Keratinocyte (primary cell): ENCODE results near the gene LGALS4. TPM values are rescaled to one million over a fixed set of nuclear protein-coding genes. Genes with fewer than 3 reads are reported as not detected.
A peak's percentile ranks its signal among the peaks of the same experiment; 100 is the strongest.

Experiments used
- DNase-seq: peaks from one replicate; pipeline ENCODE4 v3.0.0-alpha.2; 2011; ENCODE audit warnings: low read depth, missing footprints, low spot score
- FAIRE-seq: peaks from 2 replicates; lab custom pipeline; 2011; peaks lifted over from hg19 to GRCh38; lab: Jason Lieb, UNC
- H2AFZ ChIP-seq: 2 replicates; pipeline ENCODE4 v1.6.0; 2012; ENCODE audit warnings: low read length, control low read depth, inconsistent platforms; ENCODE audit not compliant: control insufficient read depth
- H3K27ac ChIP-seq: 2 replicates; pipeline ENCODE4 v1.5.1; 2011; ENCODE audit warnings: low read length; ENCODE audit not compliant: control insufficient read depth, insufficient read depth
- H3K27me3 ChIP-seq: 3 replicates; pipeline ENCODE4 v1.6.0; 2011; ENCODE audit warnings: low read length; ENCODE audit not compliant: control insufficient read depth, insufficient read depth; ENCODE audit errors: extremely low read depth
- H3K36me3 ChIP-seq, 2 experiments: 2 replicates in 1 of 2; 3 replicates in 1 of 2; pipeline ENCODE4 v1.5.1; 2011; ENCODE audit warnings: low read length in 2 of 2, mild to moderate bottlenecking in 1 of 2; ENCODE audit not compliant: control insufficient read depth in 2 of 2, insufficient read depth in 2 of 2; ENCODE audit errors: extremely low read depth in 1 of 2
- H3K4me1 ChIP-seq: 3 replicates; pipeline ENCODE4 v1.5.1; 2011; ENCODE audit warnings: low read length; ENCODE audit not compliant: control insufficient read depth, insufficient read depth; ENCODE audit errors: extremely low read depth
- H3K4me2 ChIP-seq: 3 replicates; pipeline ENCODE4 v1.6.0; 2011; ENCODE audit warnings: low read depth, low read length; ENCODE audit not compliant: control insufficient read depth, insufficient read depth; ENCODE audit errors: extremely low read depth
- H3K4me3 ChIP-seq, 3 experiments: fragments of 200-600 bp in 1 of 3; sonication (generic) in 1 of 3; 2 replicates in 2 of 3; 3 replicates in 1 of 3; pipeline ENCODE4 v1.5.1; 2011 to 2016; ENCODE audit warnings: low read length in 3 of 3, mild to moderate bottlenecking in 3 of 3, control low read depth in 2 of 3, inconsistent platforms in 1 of 3, low read depth in 1 of 3, mixed read lengths in 1 of 3, mixed run types in 1 of 3, moderate library complexity in 1 of 3; ENCODE audit not compliant: control insufficient read depth in 2 of 3, insufficient read depth in 2 of 3; ENCODE audit errors: extremely low read depth in 1 of 3
- H3K79me2 ChIP-seq: 2 replicates; pipeline ENCODE4 v1.6.0; 2012; ENCODE audit warnings: low read length; ENCODE audit not compliant: control insufficient read depth, insufficient read depth
- H3K9ac ChIP-seq: 3 replicates; pipeline ENCODE4 v1.6.0; 2011; ENCODE audit warnings: low read length; ENCODE audit not compliant: control insufficient read depth, insufficient read depth; ENCODE audit errors: extremely low read depth
- H3K9me1 ChIP-seq: 3 replicates; pipeline ENCODE4 v1.6.0; 2011; ENCODE audit warnings: low read length; ENCODE audit not compliant: control insufficient read depth, insufficient read depth; ENCODE audit errors: extremely low read depth
- H3K9me3 ChIP-seq: 2 replicates; pipeline ENCODE4 v1.5.1; 2012; ENCODE audit warnings: low read depth, low read length; ENCODE audit not compliant: control insufficient read depth
- H4K20me1 ChIP-seq: 3 replicates; pipeline ENCODE4 v1.6.0; 2011; ENCODE audit warnings: low read length; ENCODE audit not compliant: control insufficient read depth, insufficient read depth; ENCODE audit errors: extremely low read depth
- CTCF ChIP-seq, 3 experiments: IDR thresholded peaks in 1 of 3; conservative IDR thresholded peaks in 1 of 3; optimal IDR thresholded peaks in 1 of 3; 2 replicates in 2 of 3; 3 replicates in 1 of 3; pipeline versions ENCODE3 to v1.5.1; 2011; ENCODE audit warnings: low read length in 3 of 3, mild to moderate bottlenecking in 3 of 3, moderate library complexity in 2 of 3, control low read depth in 1 of 3, inconsistent platforms in 1 of 3; ENCODE audit not compliant: insufficient read depth in 2 of 3; ENCODE audit errors: extremely low read depth in 1 of 3
- EZH2 ChIP-seq: IDR thresholded peaks from one replicate; pipeline ENCODE4 v1.6.1; 2012; ENCODE audit warnings: inconsistent platforms, mild to moderate bottlenecking, low read length, moderate library complexity
- dilution Hi-C: fragments of 300-500 bp; cut with MboI; formaldehyde crosslinking; loops from one replicate; pipeline ENCODE4 v1.7.0; 2020; ENCODE audit warnings: low sequenced_read_pairs; ENCODE audit not compliant: extremely low pct_ligation_motif_present
- polyA plus RNA-seq, 5 experiments: library from polyadenylated mRNA; depleted of rRNA in 3 of 5; stranded (reverse) in 3 of 5; stranded (forward) in 1 of 5; unstranded in 1 of 5; fragments of >200 nt; gene quantifications; 1 replicate in 1 of 5; 2 replicates in 3 of 5; 3 replicates in 1 of 5; pipeline versions ENCODE4 v1.2.1 to v1.2.3, GENCODE V29; 2011 to 2012; ENCODE audit warnings: missing spikeins in 2 of 5, low read depth in 1 of 5, low replicate concordance in 1 of 5

The LGALS4 gene
- polyA plus RNA-seq, 1 donor (not counting 4 experiments of a cell fraction or from before 2014, with no cell fraction given) = 0.13 TPM

GRCh38 chr19:38833092-38833425 lies 20.3 kb upstream of the LGALS4 start:
- Histone ChIP-seq H3K9ac (no peak overlapping the region), H3K4me3 (no peak overlapping the region), H3K9me1 (peaks cover 5% of the 10 kb centered on the region), H4K20me1 (peaks cover 6% of the 10 kb centered on the region), H3K9me3 (no peaks in the 10 kb centered on the region), H3K27me3 (no peaks in the 10 kb centered on the region), H2AFZ (no peak overlapping the region), H3K4me2 (no peak overlapping the region), H3K27ac (no peak overlapping the region), H3K79me2 (no peaks in the 10 kb centered on the region), H3K36me3 (peaks cover 11 to 13% of the 10 kb centered on the region in 2 experiments), H3K4me1 (peaks cover 41% of the 10 kb centered on the region)
- FAIRE-seq (no peak), DNase-seq (no peak)
- TF ChIP-seq CTCF (optimal IDR thresholded peaks at IDR 0.05 in 1 of 3, IDR thresholded peaks at IDR 0.05 in 1 of 3, conservative IDR thresholded peaks at IDR 0.05 in 1 of 3; ENCODE audit: extremely low read depth in 1 of 3, insufficient read depth in 2 of 3, low read length in 3 of 3) = no peak
- TF ChIP-seq EZH2 = no peak
- dilution Hi-C loops = no loop called here

- Histone ChIP-seq H3K27me3 (no peaks in the 10 kb centered on the region), H3K79me2 (no peaks in the 10 kb centered on the region), H3K4me2 (peak overlapping the region; percentile 81), H3K9ac (peak overlapping the region; percentile 77), H3K36me3 (peaks cover 4 to 7% of the 10 kb centered on the region in 2 experiments), H4K20me1 (no peaks in the 10 kb centered on the region), H3K4me3 (peak overlapping the region; percentile 53 to 77 (median 63)), H3K9me1 (peaks cover 2% of the 10 kb centered on the region), H3K4me1 (peaks cover 22% of the 10 kb centered on the region), H3K9me3 (no peaks in the 10 kb centered on the region), H2AFZ (peak overlapping the region; percentile 92), H3K27ac (peak overlapping the region; percentile 73)
- TF ChIP-seq CTCF (optimal IDR thresholded peaks at IDR 0.05 in 1 of 3, IDR thresholded peaks at IDR 0.05 in 1 of 3, conservative IDR thresholded peaks at IDR 0.05 in 1 of 3; ENCODE audit: extremely low read depth in 1 of 3, insufficient read depth in 2 of 3, low read length in 3 of 3) (no peak), EZH2 (no peak)
- dilution Hi-C loops = no loop called here
- FAIRE-seq (peak; percentile 51), DNase-seq (no peak)
Measured at GRCh38 chr19:38831142-38831605, 18.4 kb upstream of the LGALS4 start.
